ENCODE data around the gene DDIT4. TPM values are rescaled to one million over a fixed set of nuclear protein-coding genes. Genes with fewer than 3 reads are reported as not detected.
"Not testable (repeated sequence)": the region's sequence is repeated elsewhere in the genome, so short reads cannot be mapped to it uniquely, and the experiment has no call there.

Gene DDIT4
- total and polyA plus RNA-seq, 2 experiments from 2014 or later: 114 to 136 TPM

DNA sequence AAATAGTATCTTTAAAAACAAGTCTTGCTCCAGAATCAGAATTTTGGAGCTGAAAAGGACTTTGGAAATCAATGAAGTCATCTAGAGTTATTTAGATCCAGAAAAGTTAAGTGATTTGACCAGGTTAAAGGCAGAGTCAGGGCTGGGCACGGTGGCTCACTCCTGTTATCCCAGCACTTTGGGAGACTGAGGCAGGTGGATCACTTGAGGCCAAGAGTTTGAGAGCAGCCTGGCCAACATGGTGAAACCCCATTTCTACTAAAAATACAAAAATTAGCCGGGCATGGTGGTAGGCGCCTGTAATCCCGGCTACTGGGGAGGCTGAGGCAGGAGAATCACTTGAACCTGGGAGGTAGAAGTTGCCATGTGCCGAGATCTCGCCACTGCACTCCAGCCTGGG lies 49.5 kb upstream of the DDIT4 start:
- ATAC-seq; H4K20me1 ChIP-seq (replicated peaks; ENCODE audit: insufficient read depth): not testable (repeated sequence)

GRCh38 chr10:72226418-72227027 lies 47.2 kb upstream of the DDIT4 start:
- Mint-ChIP-seq H3K27me3 (ENCODE audit: insufficient read depth, low read depth, poor library complexity) (no peaks in the 10 kb centered on the region), H3K36me3 (ENCODE audit: low read depth) (peaks cover 20% of the 10 kb centered on the region), H3K4me1 (peaks cover 18% of the 10 kb centered on the region; the same call in 2 of the 3 replicates), H3K9me3 (no peaks in the 10 kb centered on the region), H3K4me3 (no peak overlapping the region), H3K27ac (peak overlapping the region; percentile 60; the same call in 1 of the 2 replicates)
- Histone ChIP-seq H3K9me2 (ENCODE audit: insufficient read depth) (no peaks in the 10 kb centered on the region), H3K27me3 (ENCODE audit: insufficient read depth) (no peaks in the 10 kb centered on the region), H3K4me2 (no peak overlapping the region), H3K4me1 (ENCODE audit: insufficient read depth) (no peaks in the 10 kb centered on the region), H3K27ac (ENCODE audit: low read depth) (peak overlapping the region; percentile 42), H2AFZ (no peak overlapping the region), H3F3A (replicated peaks; ENCODE audit: low read depth) (peaks cover 3% of the 10 kb centered on the region; the same call in 1 of the 2 replicates), H3K36me3 (ENCODE audit: insufficient read depth) (peaks cover 3% of the 10 kb centered on the region; the same call in 1 of the 2 replicates), H3K79me2 (replicated peaks; ENCODE audit: insufficient read depth) (peaks cover 72% of the 10 kb centered on the region), H4K20me1 (replicated peaks; ENCODE audit: insufficient read depth) (0 out of 2 replicates have a peak, but pooled peaks cover 3% of the 10 kb centered on the region), H3K4me3 (no peak overlapping the region)
- DNase-seq (ENCODE audit: low spot score) (no peak), ATAC-seq (no peak)
- TF ChIP-seq REST (IDR thresholded peaks at IDR 0.05; ENCODE audit: unreplicated experiment) (no peak), EZH2phosphoT487 (IDR thresholded peaks at IDR 0.05; ENCODE audit: unreplicated experiment) (no peak), ZNF331 (CRISPR knock-in tag; IDR thresholded peaks at IDR 0.05; ENCODE audit: low read depth) (no peak), ETS1 (IDR thresholded peaks at IDR 0.05) (no peak), NANOG (IDR thresholded peaks at IDR 0.05; ENCODE audit: borderline replicate concordance) (no peak), EZH2 (IDR thresholded peaks at IDR 0.05; ENCODE audit: low read depth, unreplicated experiment) (no peak), POLR2AphosphoS5 (IDR thresholded peaks at IDR 0.05; ENCODE audit: low read depth) (no peak), STAT1 (IDR thresholded peaks at IDR 0.05; ENCODE audit: unreplicated experiment) (no peak), CREB1 (CRISPR knock-in tag; IDR thresholded peaks at IDR 0.05; ENCODE audit: low read depth) (no peak)
- TF ChIP-seq, protein P1, sequence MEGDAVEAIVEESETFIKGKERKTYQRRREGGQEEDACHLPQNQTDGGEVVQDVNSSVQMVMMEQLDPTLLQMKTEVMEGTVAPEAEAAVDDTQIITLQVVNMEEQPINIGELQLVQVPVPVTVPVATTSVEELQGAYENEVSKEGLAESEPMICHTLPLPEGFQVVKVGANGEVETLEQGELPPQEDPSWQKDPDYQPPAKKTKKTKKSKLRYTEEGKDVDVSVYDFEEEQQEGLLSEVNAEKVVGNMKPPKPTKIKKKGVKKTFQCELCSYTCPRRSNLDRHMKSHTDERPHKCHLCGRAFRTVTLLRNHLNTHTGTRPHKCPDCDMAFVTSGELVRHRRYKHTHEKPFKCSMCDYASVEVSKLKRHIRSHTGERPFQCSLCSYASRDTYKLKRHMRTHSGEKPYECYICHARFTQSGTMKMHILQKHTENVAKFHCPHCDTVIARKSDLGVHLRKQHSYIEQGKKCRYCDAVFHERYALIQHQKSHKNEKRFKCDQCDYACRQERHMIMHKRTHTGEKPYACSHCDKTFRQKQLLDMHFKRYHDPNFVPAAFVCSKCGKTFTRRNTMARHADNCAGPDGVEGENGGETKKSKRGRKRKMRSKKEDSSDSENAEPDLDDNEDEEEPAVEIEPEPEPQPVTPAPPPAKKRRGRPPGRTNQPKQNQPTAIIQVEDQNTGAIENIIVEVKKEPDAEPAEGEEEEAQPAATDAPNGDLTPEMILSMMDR (conservative IDR thresholded peaks at IDR 0.05; ENCODE audit: low read depth in 2 of 2): no peak

More for the DNA sequence above, 49.5 kb upstream of the DDIT4 start:
- H3K79me2 ChIP-seq (replicated peaks; ENCODE audit: insufficient read depth): peaks cover 72% of the 10 kb centered on the region
- H3K27me3 ChIP-seq (ENCODE audit: insufficient read depth); H3F3A ChIP-seq (replicated peaks; ENCODE audit: low read depth); DNase-seq (ENCODE audit: low spot score); H3K27ac Mint-ChIP-seq; H3K27me3 Mint-ChIP-seq (ENCODE audit: insufficient read depth, low read depth, poor library complexity); H3K4me3 ChIP-seq; H3K9me3 Mint-ChIP-seq; H3K4me2 ChIP-seq; H3K4me3 Mint-ChIP-seq; H3K27ac ChIP-seq (ENCODE audit: low read depth); H3K4me1 ChIP-seq (ENCODE audit: insufficient read depth); H3K36me3 ChIP-seq (ENCODE audit: insufficient read depth); H2AFZ ChIP-seq; H3K9me2 ChIP-seq (ENCODE audit: insufficient read depth): not testable (repeated sequence)
- Mint-ChIP-seq H3K36me3 (ENCODE audit: low read depth) (peaks cover 19% of the 10 kb centered on the region; the same call in 2 of the 3 replicates), H3K4me1 (peaks cover 12% of the 10 kb centered on the region; the same call in 2 of the 3 replicates)

All from GM23338 (cell line).